K562 (cell line): ENCODE measurements around the gene SLC24A4. TPM values are rescaled to one million over a fixed set of nuclear protein-coding genes. Genes with fewer than 3 reads are reported as not detected.

Experiments
- ATAC-seq: fragments of 200-7000 bp; cut with Tn5 transposase; 3 replicates; pipeline ENCODE4 v1.9.1; 2020; ENCODE audit warnings: moderate library complexity
- BruUV-seq: library from RNA; stranded (reverse); fragments of 400-500 nt; replicated peaks from 2 replicates; lab custom pipeline; 2021; lab: Mats Ljungman, UMichigan
- CTCF ChIA-PET: fragments of 300-600 bp; formaldehyde crosslinking; extraction: SDS; loops from one replicate; lab custom pipeline; 2021; ENCODE audit warnings: low intra/inter-chr PET ratio; lab: Yijun Ruan, JAX
- POLR2A ChIA-PET: fragments of 300-600, 350-650 bp; sonication (Branson Sonifier 250); formaldehyde crosslinking; extraction: SDS; loops from one replicate; lab custom pipeline; 2021; ENCODE audit warnings: antibody characterized with exemption, inconsistent platforms; lab: Yijun Ruan, JAX
- DNase-seq, 4 experiments: peaks; one replicate each; pipeline versions ENCODE4 v3.0.0 to v3.0.0-alpha.2; 2011 to 2018; ENCODE audit warnings: low spot score in 3 of 4, mixed read lengths in 3 of 4; ENCODE audit errors: extremely low read depth in 1 of 4
- FAIRE-seq: peaks from 2 replicates; lab custom pipeline; 2011; peaks lifted over from hg19 to GRCh38; lab: Jason Lieb, UNC
- H2AFZ ChIP-seq: 2 replicates; pipeline ENCODE4 v1.6.0; 2011; ENCODE audit warnings: low read depth, low read length, control low read depth, inconsistent platforms
- H3K27ac ChIP-seq: fragments of 200-600 bp; 3 replicates; pipeline ENCODE4 v1.8.0; 2011; ENCODE audit warnings: low read depth, mild to moderate bottlenecking, control low read depth, inconsistent platforms, low read length, moderate library complexity, mixed read lengths; ENCODE audit errors: extremely low read depth
- H3K27me3 ChIP-seq, 2 experiments: fragments of 300-600 bp in 1 of 2; 2 replicates in 1 of 2; 3 replicates in 1 of 2; pipeline versions ENCODE4 v1.6.0 to v1.8.0; 2011; ENCODE audit warnings: inconsistent platforms in 2 of 2, low read length in 2 of 2, mild to moderate bottlenecking in 1 of 2, mixed read lengths in 1 of 2, moderate library complexity in 1 of 2; ENCODE audit not compliant: control insufficient read depth in 2 of 2, insufficient read depth in 2 of 2
- H3K36me3 ChIP-seq: fragments of 300-600 bp; 3 replicates; pipeline ENCODE4 v1.8.0; 2011; ENCODE audit warnings: mild to moderate bottlenecking, low read length, inconsistent platforms; ENCODE audit not compliant: control insufficient read depth, insufficient read depth
- H3K4me1 ChIP-seq, 2 experiments: fragments of 200-600 bp in 1 of 2; replicated peaks in 1 of 2; 2 replicates in 1 of 2; 3 replicates in 1 of 2; pipeline versions ENCODE4 v1.5.1 to v1.8.0; 2011; ENCODE audit warnings: inconsistent platforms in 2 of 2, low read length in 2 of 2, mild to moderate bottlenecking in 1 of 2, mixed read lengths in 1 of 2, moderate library complexity in 1 of 2; ENCODE audit not compliant: control insufficient read depth in 2 of 2, insufficient read depth in 2 of 2
- H3K4me2 ChIP-seq: 2 replicates; pipeline ENCODE4 v1.6.1; 2011; ENCODE audit warnings: low read length, control low read depth, inconsistent platforms, mixed read lengths; ENCODE audit not compliant: insufficient read depth
- H3K4me3 ChIP-seq: fragments of 200-600 bp; sonication (generic), shearing (Covaris generic); 2 replicates; pipeline ENCODE4 v1.5.1; 2016; ENCODE audit warnings: control low read depth, inconsistent platforms
- H3K79me2 ChIP-seq: fragments of 200-600 bp; 3 replicates; pipeline ENCODE4 v1.8.0; 2011; ENCODE audit warnings: low read length, inconsistent platforms; ENCODE audit not compliant: control insufficient read depth, insufficient read depth
- H3K9ac ChIP-seq, 2 experiments: 2 replicates each; pipeline versions ENCODE4 v1.6.0 to v1.6.1; 2011; ENCODE audit warnings: low read depth in 2 of 2, low read length in 2 of 2, control low read depth in 1 of 2, inconsistent platforms in 1 of 2, mild to moderate bottlenecking in 1 of 2, mixed read lengths in 1 of 2; ENCODE audit not compliant: insufficient read depth in 1 of 2
- H3K9me1 ChIP-seq: one replicate; pipeline ENCODE4 v1.6.0; 2011; ENCODE audit warnings: inconsistent platforms, mild to moderate bottlenecking, low read length, moderate library complexity; ENCODE audit not compliant: control insufficient read depth, insufficient read depth
- H3K9me3 ChIP-seq: replicated peaks from 2 replicates; pipeline ENCODE4 v1.5.1; 2011; ENCODE audit warnings: low read depth, low read length, inconsistent platforms; ENCODE audit not compliant: control insufficient read depth, insufficient read depth
- H4K20me1 ChIP-seq: replicated peaks from 2 replicates; pipeline ENCODE4 v1.6.1; 2011; ENCODE audit warnings: low read length, inconsistent platforms, mixed read lengths; ENCODE audit not compliant: control insufficient read depth, insufficient read depth
- ARID3A ChIP-seq: IDR thresholded peaks from 2 replicates; pipeline ENCODE4 v1.6.1; 2012; ENCODE audit warnings: low read depth, low read length, improper control_type of control experiment, borderline replicate concordance
- CREB1 ChIP-seq, 2 experiments: sonication (generic) in 1 of 2; formaldehyde crosslinking in 1 of 2; IDR thresholded peaks; 2 replicates each; pipeline versions ENCODE4 v1.6.1 to v1.8.0; 2012 to 2022; ENCODE audit warnings: inconsistent platforms in 1 of 2, mild to moderate bottlenecking in 1 of 2, missing genetic modification reagents in 1 of 2, moderate library complexity in 1 of 2
- MED1 ChIP-seq: sonication (generic); formaldehyde crosslinking; IDR thresholded peaks from 2 replicates; pipeline ENCODE4 v1.8.1; 2023; ENCODE audit warnings: missing genetic modification reagents, borderline replicate concordance
- NR0B1 ChIP-seq: fragments of 450-650 bp; IDR thresholded peaks from one replicate; pipeline ENCODE4 v1.6.1; 2018; ENCODE audit warnings: mild to moderate bottlenecking, moderate library complexity; ENCODE audit not compliant: partially characterized antibody
- THRA ChIP-seq: fragments of 450-650 bp; IDR thresholded peaks from 2 replicates; pipeline ENCODE4 v1.6.1; 2017; ENCODE audit warnings: mild to moderate bottlenecking, moderate library complexity
- ZNF316 ChIP-seq: fragments of 450-650 bp; IDR thresholded peaks from 2 replicates; pipeline ENCODE4 v1.6.1; 2016
- WGBS: fragments of 100-300 bp; shearing (Covaris generic); methylation state at CpG from one replicate; pipeline ENCODE4 v1.1.6; 2016; ENCODE audit warnings: low coverage, mixed read lengths; ENCODE audit not compliant: insufficient coverage; ENCODE audit errors: missing lambda C conversion rate; 5-methylcytosine and 5-hydroxymethylcytosine counted together
- in situ Hi-C: fragments of 300-500 bp; cut with MboI; formaldehyde crosslinking; loops from 4 replicates; pipeline ENCODE4 v1.15.0; 2018; ENCODE audit warnings: inconsistent platforms, mixed read lengths
- intact Hi-C: fragments of 100-400 bp; cut with micrococcal nuclease; formaldehyde crosslinking; loops from 2 replicates; pipeline ENCODE4 v1.14.2; 2022
- polyA plus RNA-seq, 8 experiments: library from polyadenylated mRNA; depleted of rRNA in 4 of 8; stranded (reverse) in 5 of 8; unstranded in 3 of 8; fragments of >200 nt; fragmentation: Nextera tagmentation in 2 of 8; fragmentation: Illumina TruSeq in 1 of 8; extraction: Ambion mirVana in 2 of 8; extraction: Trizol in 1 of 8; gene quantifications; 2 replicates each; pipeline versions ENCODE4 v1.2.1 to v1.2.3, GENCODE V29; 2011 to 2014; ENCODE audit warnings: inconsistent platforms in 1 of 8, missing spikeins in 1 of 8
- total RNA-seq, 7 experiments: library from RNA; depleted of rRNA in 6 of 7; stranded (reverse); fragments of >200 nt in 6 of 7; fragmentation: Illumina TruSeq in 2 of 7; extraction: Trizol in 2 of 7; gene quantifications; 2 replicates each; pipeline versions ENCODE4 v1.2.1 to v1.2.3, GENCODE V29; 2011 to 2021; ENCODE audit warnings: low replicate concordance in 1 of 7

The SLC24A4 gene
- total and polyA plus RNA-seq, 9 of the 15 experiments (the other 6 are each of a cell fraction or from before 2014, with no cell fraction given) = not detected

GRCh38 chr14:92450351-92451070 lies 127.5 kb downstream of the SLC24A4 start:
- intact Hi-C loops = no loop called here
- WGBS = 1% methylated on average over 10 of the region's 13 CpGs
- Histone ChIP-seq H3K9me3 (no peaks in the 10 kb centered on the region), H3K27ac (no peak overlapping the region), H3K9ac (no peak overlapping the region), H3K4me2 (no peak overlapping the region)
- CTCF ChIA-PET = no interaction called here
- DNase-seq = no peak
- TF ChIP-seq NR0B1 = no peak
- no peak for TF ChIP-seq CREB1 (IDR thresholded peaks at IDR 0.05)
- no peak for TF ChIP-seq CREB1 (CRISPR knock-in tag; IDR thresholded peaks at IDR 0.05)
- no peak for TF ChIP-seq ARID3A
- no peak for TF ChIP-seq ZNF316
- TF ChIP-seq MED1 (CRISPR knock-in tag) = no peak
- TF ChIP-seq THRA = no peak
- TF ChIP-seq, all 486 proteins: peak for 0
- H3K4me1 ChIP-seq = no peaks in the 10 kb centered on the region
- H4K20me1 ChIP-seq = no peaks in the 10 kb centered on the region
- no peak overlapping the region for H3K4me3 ChIP-seq
- POLR2A ChIA-PET = interaction anchor here (0.6 to 1.0 kb wide), 2 partner anchors 11 to 819 kb away, joined by 3 read pairs; no protein-coding TSS in a partner anchor
- peaks cover 3 to 47% of the 10 kb centered on the region in 2 experiments; a peak in 3 of 5 replicates for H3K27me3 ChIP-seq
- FAIRE-seq (no peak), ATAC-seq (no peak)
- H3K9me1 ChIP-seq = no peaks in the 10 kb centered on the region
- no peaks in the 10 kb centered on the region for H3K36me3 ChIP-seq
- no peaks in the 10 kb centered on the region for H3K79me2 ChIP-seq
- BruUV-seq = no TSS peak
- in situ Hi-C loops = no loop called here
- H2AFZ ChIP-seq = no peak overlapping the region
